HG02610 (cell line): ENCODE data around the gene DENND6B.
"Not testable (repeated sequence)": the region's sequence is repeated elsewhere in the genome, so short reads cannot be mapped to it uniquely, and the experiment has no call there.

Source experiments
- ATAC-seq: cut with Tn5 transposase; IDR thresholded peaks from one replicate; pipeline ENCODE4 v1.9.1; 2021; ENCODE audit warnings: mild to moderate bottlenecking, moderate library complexity; ENCODE audit not compliant: unreplicated experiment

Gene DENND6B

DNA sequence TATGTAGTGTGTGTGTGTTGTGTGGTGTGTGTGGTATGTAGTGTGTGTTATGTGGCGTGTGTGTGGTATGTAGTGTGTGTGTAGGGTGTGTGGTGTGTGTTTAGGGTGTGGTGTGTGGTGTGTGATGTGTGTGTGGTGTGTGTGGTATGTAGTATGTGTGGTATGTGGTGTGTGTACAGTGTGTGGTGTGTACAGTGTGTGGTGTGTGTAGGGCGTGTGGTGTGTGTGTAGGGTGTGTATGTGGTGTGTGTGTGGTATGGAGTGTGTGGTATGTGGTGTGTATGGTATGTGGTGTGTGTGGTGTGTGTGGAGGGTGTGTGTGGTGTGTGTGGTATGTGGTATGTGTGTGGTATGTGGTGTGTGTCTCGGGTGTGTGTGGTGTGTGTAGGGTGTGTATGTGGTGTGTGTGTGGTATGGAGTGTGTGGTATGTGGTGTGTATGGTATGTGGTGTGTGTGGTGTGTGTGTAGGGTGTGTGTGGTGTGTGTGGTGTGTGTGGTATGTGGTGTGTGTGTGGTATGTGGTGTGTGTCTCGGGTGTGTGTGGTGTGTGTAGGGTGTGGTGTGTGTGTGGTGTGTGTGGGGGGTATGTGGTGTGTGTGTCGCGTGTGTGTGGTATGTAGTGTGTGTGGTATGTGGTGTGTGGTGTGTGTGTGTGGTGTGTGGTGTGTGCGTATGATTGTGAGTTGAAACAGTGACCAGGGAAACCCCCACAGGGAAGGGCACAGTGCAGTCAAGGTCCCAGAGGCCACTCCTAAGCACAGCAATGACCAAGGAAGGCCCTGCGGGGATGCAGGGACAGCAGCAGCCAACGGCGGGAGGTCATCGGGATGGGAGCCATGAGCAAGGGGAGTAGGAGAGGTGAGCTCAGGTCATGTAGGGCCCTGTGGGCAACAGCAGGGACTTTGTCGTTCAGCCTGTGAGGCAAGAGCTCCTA is 13.4 kb upstream of the DENND6B start:
- ATAC-seq: no peak

DNA sequence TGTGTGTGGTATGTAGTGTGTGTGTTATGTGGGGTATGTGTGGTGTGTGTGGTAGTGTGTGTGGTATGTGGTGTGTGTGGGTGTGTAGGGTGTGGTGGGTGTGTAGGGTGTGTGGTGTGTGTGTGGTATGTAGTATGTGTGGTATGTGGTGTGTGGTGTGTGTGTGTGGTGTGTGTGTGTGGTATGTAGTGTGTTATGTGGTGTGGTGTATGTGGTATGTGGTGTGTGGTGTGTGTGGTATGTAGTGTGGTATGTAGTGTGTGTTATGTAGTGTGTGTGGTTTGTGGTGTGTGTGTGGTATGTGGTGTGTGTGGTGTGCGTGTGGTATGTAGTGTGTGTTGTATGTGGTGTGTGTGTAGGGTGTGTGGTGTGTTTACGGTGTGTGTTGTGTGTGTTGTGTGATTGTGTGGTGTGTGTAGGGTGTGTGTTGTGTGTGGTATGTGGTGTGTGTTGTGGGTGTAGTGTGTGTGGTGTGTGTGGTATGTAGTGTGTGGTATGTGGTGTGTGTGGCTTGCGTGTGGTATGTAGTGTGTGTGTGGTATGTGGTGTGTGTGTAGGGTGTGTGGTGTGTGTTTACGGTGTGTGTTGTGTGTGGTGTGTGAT is 12.1 kb upstream of the DENND6B start:
- ATAC-seq: no peak

DNA sequence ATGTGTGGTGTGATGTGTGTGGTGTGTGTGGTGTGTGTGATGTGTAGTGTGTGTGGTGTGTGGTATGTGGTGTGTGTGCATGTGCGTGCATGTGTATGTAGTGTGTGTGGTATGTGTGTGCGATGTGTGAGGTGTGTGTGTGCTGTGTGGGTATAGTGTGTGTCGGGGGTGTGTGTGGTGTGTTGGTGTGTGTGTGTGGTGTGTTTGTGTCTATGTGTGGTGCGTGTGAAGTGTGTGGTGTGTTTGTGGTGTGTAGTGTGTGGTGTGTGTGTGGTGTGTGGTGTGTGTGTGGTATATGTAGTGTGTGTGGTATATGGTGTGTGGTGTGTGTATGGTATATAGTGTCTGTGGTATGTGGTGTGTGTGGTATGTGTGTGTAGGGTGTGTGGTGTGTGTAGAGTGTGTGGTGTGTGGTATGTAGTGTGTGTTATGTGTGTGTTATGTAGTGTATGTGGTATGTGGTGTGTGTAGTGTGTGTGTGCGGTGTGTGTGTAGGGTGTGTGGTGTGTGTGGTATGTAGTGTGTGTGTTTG is 11.3 kb upstream of the DENND6B start:
- ATAC-seq: no peak

DNA sequence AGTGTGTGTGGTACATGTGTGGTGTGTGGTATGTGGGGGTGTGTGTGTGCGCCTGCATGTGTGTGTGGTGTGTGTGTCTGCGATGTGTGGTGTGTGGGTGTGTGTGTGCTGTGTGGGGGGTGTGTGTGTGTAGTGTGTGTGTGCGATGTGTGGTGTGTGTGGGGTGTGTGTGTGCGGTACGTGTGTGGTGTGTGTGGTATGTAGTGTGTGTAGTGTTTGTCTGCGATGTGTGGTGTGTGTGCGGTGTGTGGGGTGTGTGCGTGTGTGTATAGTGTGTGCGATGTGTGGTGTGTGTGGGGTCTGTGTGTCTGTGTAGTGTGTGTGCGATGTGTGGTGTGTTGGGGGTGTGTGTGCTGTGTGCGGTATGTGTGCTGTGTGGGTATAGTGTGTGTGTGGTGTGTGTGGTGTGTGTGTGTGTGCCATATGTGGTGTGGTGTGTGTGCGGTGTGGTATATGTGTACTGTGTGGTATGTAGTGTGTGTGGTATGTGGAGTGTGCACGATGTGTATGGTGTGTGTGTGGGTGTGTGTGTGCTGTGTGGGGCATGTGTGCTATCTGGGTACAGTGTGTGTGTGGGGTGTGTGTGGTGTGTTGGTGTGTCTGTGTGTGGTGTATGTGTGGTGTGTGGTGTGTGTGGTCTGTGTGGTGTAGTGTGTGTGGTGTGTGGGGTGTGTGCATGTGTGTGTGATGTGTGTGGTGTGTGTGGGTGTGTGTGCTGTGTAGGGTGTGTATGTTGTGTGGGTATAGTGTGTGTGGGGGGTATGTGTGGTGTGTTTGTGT is 10.6 kb upstream of the DENND6B start:
- no peak for ATAC-seq

DNA sequence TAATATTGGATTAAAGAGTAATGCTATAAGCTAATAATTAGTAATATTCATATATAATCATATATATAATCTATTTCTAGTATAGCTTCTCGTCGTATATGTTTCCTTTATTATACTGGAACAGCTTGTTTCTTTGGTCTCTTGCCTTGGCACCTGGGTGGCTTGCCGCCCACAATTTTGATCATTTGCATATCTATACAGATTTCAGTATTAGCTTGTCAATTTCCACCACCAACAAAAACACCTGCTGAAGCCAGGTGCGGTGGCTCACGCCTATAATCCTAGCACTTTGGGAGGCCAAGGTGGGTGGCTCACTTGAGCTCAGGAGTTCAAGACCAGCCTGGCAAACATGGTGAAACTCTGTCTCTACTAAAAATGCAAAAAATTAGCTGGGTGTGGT is 7.6 kb upstream of the DENND6B start:
- not testable (repeated sequence) for ATAC-seq

DNA sequence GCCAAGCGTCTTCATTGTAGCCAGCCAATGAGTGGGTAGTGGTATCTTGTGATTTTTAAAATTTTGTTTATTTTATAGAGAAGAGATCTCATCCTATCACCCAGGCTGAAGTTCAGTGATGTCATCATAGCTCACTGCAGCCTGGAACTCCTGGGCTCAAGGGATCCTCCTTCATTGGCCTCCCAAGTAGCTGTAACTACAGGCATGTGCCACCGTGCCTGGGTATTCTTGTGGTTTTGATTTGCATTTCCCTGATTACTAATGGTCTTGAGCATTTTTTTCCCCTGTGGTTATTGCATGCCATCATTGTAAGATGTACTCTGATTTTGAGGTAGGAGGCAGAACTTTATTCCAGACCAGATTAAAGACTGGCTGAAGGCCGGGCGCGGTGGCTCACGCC is 2.4 kb upstream of the DENND6B start:
- ATAC-seq: no peak

DNA sequence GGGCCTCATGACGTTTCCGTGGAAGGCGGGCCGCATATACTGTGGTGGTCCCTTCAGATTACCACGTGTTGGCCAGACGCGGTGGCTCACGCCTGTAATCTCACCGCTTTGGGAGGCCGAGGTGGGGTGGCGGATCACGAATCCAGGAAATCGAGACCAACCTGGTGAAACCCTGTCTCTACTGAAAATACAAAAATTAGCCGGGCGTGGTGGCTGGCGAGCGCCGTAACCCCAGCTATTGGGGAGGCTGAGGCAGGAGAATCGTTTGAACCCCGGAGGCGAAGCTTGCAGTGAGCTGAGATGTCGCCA is 853 bp upstream of the DENND6B start:
- ATAC-seq: no peak

DNA sequence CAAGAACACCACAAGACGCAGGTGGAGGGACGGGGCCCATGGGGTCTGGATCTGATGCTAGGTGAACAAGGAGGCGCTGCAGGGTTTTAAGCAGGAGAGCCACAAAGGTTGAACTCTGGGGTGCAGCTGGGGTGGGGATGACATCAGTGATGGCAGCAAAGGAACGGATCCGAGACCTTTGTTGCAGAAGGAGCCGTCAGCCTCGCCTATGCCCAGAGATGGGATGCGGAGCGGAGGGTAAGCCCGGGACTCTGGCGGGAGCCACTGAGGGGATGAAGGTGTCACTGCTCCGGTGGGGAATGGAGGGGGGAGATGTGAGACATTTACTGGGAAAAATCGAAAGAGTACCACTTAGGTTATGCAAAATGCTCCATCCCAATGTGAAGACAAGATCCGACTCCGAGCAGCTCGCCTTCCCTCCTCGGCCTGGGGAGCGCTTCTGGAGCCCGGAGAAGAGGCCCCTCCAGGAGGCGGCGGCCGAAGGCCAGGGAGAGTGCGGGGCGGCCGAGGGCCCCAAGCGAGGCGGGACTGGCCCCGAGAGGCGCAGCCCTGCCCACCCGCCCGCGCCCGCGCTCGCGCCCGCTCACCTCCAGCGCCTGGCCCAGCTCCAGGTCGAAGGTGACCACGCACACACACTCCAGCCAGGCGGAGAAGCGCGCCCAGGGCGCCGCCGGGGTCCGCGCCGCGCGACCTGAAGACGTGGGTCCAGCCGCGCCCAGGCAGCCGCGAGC is 422 bp downstream of the DENND6B start:
- no peak for ATAC-seq

DNA sequence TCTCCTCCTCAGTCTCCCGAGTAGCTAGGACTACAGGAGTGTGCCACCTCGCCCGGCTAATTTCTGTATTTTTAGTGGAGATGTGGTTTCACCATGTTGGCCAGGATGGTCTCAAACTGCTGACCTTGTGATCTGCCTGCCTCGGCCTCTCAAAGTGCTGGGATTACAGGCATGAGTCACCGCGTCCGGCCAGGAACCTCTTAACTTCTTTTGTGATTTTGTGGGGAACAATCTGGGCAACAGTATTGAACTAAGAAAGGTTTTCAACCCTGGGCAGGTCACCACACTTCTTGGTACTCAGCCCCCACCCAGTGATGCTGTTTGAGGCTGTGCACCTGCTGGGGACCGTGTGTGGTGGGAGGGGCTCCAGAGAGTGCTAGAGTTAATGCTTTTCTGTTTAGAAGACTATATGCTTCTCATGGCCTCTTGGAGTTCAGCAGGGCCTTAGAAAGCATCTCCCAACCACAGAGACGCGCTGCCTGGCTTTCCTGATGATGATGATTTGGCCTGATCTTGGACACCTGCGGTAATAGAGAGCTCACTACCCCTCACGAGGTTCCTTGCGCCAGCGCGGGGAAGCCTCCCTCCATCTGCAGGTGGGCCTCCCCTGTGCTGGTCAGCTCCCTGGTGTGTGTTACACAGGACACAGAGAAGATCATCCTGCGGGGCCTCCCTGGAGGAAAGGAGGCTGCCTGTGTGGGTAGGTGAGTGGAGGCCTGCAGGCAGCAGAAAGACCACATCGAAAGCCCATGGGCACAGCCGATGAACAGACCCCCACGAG is 1.2 kb downstream of the DENND6B start:
- ATAC-seq: no peak

DNA sequence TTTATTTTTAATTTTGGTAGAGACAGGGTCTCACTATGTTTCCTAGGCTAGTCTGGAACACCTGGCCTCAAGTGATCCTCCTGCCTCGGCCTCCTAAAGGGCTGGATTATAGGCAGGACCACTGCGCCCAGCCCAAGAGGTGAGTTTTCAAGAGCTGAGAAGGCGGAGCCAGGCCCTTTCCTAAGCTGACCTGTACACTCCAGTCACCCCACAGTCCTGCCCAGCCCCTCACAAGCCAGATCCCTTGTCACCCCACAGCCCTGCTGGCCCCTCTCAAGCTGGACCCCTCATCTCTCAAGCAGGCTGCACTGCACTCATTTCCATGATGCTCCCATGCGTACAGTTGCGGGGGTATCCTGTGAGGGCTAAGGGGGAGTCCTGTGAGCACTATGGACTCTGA is 2.9 kb downstream of the DENND6B start:
- no peak for ATAC-seq

DNA sequence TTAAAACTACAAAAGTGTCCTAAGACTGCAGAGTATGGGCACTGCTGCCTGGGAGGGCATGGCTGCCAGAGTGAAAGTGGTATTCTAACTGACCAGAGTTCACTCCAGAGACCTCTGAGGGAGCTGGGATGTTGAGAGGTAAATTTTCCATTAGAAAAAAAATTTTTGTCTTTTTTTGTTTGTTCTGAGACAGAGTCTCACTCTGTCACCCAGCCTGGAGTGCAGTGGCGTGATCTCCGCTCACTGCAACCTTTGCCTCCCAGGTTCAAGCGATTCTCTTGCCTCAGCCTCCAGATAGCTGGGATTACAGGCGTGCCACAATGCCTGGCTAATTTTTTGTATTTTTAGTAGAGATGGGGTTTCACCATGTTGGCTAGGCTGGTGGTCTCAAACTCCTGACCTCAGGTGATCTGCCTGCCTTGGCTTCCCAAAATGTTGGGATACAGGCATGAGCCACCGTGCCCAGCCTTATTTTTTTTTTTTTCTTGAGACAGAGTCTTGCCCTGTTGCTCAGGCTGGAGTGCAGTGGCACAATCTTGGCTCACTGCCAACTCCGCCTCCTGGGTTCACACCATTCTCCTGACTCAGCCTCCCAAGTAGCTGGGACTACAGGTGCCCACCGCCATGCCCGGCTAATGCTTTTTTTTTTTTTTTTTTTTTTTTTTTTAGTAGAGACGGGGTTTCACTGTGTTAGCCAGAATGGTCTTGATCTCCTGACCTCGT is 4.3 kb downstream of the DENND6B start:
- ATAC-seq: not testable (repeated sequence)

DNA sequence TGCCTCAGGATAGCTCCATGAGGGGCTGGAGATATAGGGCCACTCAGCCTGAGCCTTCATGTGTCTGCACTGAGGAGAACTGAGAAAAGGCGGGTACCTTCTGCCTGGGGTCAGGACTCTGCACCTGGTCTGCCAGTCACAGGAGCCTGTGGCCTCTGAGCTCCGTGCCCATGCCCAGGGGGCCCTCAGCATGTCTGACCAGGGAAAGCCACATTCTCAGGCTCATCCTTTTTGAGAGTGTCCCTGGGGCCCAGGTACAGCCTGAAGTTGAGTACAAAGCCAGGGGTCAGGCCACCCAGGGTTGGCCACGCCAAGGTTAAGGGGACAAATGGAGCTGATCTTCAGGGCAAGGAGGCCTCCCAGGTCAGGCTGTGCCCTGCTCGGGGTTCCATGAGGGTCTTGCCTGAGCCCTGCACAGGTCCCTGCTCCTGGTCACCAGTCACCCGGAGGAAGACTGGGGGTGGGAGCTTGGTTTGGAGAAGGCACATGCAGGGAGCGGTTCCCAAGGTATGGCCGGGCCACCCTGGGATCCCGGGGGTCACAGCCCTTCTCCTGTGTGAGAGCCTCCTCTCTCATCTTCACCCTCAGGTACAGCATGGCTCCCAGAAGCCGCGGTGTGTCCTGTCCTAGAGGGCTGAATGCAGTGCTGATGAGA is 6.0 kb downstream of the DENND6B start:
- no peak for ATAC-seq

DNA sequence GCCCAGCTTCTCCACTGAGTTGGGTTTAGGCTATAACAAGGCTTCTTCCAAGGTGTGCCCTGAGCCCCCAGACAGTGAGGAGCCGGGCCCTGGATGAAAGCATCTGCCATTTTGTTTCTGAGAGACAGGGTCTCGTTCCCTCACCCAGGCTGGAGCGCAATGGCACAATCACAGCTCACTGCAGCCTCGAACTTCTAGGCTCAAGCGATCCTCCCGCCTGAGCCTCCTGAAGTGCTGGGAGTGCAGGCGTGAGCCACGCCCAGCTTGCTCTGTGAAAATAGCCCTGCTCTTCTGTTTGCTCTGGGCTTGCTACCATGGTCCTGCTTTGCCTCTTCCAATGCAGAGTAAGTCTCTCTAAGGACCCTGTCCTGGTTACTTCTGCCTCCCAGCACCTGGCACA is 6.7 kb downstream of the DENND6B start:
- no peak for ATAC-seq

DNA sequence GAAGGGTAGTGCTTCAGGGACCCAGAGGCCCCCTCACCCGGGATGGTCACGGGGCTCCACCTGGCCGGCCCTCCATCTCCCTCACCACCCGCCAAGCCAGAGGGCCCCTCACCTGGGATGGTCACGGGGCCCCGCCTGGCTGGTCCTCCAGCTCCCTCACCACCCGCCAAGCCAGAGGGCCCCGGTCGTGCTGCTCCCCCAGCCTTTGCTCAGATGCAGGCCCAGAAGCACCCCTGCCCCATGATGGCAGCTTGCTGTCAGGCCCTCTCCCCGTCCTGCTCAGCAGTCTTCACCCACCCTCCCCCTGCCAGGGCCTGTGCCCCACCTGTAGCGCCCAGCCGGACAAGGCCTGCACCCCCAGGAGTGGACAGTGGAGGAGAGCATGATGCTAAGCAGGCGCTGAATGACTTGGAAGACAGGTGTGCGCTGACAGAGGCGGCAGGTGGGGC is 7.3 kb downstream of the DENND6B start:
- ATAC-seq: no peak

DNA sequence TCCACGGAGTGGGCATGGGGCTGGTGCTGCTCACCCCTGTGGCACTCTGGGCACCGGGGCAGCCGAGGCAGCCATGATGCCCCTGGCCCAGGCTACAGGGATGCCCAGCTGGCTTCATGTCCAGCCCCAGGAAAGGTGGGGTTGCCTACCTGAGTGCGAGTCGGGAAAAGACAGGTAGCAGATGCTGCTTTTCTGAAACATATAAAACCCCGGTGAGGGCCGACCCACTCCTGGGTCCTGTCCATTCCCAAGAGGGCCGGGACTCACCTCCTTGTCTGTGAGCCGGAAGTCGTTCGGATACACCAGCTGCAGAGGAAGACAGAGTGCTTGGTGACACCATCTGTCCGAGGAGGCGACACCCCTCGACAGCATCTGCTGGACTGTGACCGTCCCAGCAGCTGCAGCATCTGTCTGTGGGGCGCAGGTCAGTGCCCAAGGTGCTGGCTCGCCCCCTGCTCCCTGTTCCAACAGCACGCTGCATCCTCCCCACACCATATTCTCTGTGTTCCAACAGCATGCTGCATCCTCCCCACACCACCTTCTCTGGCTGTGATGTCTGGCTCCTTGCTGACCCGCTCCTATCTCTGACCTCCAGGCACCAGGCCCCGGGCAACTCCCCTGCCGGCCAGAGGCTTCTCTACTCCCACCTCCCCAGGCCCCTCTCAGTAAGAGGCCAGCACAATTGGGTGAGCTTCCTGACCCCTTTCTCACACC is 8.0 kb downstream of the DENND6B start:
- ATAC-seq: no peak

DNA sequence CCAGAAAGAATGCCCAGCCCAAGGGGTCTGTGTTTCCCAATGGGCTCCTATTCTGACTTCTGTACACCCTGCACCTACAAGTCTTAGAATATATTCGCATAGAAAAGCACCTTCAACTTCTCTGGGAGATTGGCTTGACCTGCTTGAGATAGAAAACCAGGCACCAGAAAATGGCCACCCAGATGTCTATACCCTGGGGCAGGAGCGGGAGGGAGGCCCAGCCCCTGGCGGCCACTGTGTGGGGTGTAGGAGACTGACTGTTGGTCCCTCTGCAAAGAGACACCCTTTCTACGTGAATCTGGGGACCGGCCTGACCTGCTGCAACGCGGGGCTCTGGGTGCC is 8.5 kb downstream of the DENND6B start:
- ATAC-seq: no peak

DNA sequence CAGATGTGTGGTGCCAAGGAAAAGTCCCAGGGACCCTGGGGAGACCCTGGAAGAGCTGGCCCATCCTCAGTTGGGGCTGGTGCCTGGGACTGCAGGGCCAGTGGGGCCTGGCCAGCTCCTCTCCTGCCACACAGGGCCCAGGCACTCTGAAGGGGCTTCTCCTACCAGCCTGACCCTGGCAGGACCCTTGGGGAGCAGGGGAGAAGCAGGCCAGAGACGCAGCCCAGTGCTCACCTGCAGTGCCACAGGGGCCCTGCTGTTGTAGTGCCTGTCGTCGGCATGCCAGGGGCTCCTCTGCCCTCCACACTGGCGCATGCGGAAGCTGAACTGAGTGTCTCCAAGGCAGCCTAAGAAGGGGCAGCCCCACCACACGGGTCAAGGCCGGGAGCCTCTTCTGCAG is 9.1 kb downstream of the DENND6B start:
- ATAC-seq: no peak

DNA sequence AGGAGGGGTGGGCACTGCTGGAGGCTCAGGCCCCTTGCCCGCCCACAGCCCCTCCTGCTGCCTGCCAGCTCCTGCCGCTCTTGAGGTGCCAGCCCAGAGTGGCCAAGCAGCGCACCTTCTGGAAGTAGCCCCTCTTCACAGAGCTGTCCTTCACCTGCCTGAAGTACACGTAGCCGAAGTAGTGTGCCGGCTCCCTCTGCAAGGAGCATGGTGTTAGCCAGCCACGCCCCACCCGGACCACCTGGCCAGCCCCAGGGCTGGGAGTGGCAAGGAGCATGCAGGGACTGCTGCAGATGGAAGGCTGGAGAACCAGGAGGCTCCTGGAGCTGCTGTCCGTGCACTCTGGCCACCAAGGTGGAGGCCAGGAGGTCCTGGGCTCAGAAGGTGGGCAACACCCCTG is 9.6 kb downstream of the DENND6B start:
- no peak for ATAC-seq
